OCI-LY7 (cell line): Measurements from ENCODE around the gene IL1RN. TPM values are rescaled to one million over a fixed set of nuclear protein-coding genes. Genes with fewer than 3 reads are reported as not detected.

Experiments used
- BruUV-seq: library from RNA; stranded (reverse); fragments of 400-500 nt; replicated peaks from 2 replicates; lab custom pipeline; 2021; lab: Mats Ljungman, UMichigan
- CTCF ChIA-PET: fragments of 300-600 bp; sonication (Branson Sonifier 250); formaldehyde crosslinking; loops from one replicate; lab custom pipeline; 2022; ENCODE audit warnings: antibody characterized with exemption; ENCODE audit not compliant: unreplicated experiment; lab: Charles Lee
- POLR2A ChIA-PET: fragments of 300-600 bp; sonication (Branson Sonifier 250); formaldehyde crosslinking; loops from one replicate; lab custom pipeline; 2022; ENCODE audit warnings: antibody characterized with exemption; lab: Charles Lee
- DNase-seq: peaks from one replicate; pipeline ENCODE4 v3.0.0-alpha.2; 2015; ENCODE audit warnings: low spot score
- H2AFZ ChIP-seq: fragments of 200-600 bp; sonication (generic), shearing (Covaris generic); 2 replicates; pipeline ENCODE4 v1.6.1; 2014; ENCODE audit warnings: mild to moderate bottlenecking, antibody characterized with exemption, low read length, moderate library complexity
- H3K27ac ChIP-seq: fragments of 200-600 bp; sonication (generic); 2 replicates; pipeline ENCODE4 v1.5.1; 2014; ENCODE audit warnings: mixed run types, low read depth, mild to moderate bottlenecking, moderate library complexity, low read length, inconsistent platforms; ENCODE audit not compliant: poor library complexity, severe bottlenecking
- H3K36me3 ChIP-seq: fragments of 200-600 bp; sonication (generic); 2 replicates; pipeline ENCODE4 v1.6.1; 2014; ENCODE audit warnings: mild to moderate bottlenecking, antibody characterized with exemption, low read length, moderate library complexity, mixed read lengths; ENCODE audit not compliant: insufficient read depth
- H3K4me1 ChIP-seq: fragments of 200-600 bp; sonication (generic); 2 replicates; pipeline ENCODE4 v1.5.1; 2014; ENCODE audit warnings: mild to moderate bottlenecking, low read length; ENCODE audit not compliant: insufficient read depth, poor library complexity, severe bottlenecking
- H3K4me2 ChIP-seq: fragments of 200-600 bp; sonication (generic); 2 replicates; pipeline ENCODE4 v1.6.1; 2014; ENCODE audit warnings: mild to moderate bottlenecking, low read length
- H3K4me3 ChIP-seq: fragments of 200-600 bp; sonication (generic); 2 replicates; pipeline ENCODE4 v1.5.1; 2014; ENCODE audit warnings: mild to moderate bottlenecking, low read depth, low read length; ENCODE audit not compliant: poor library complexity, severe bottlenecking
- H3K79me2 ChIP-seq: fragments of 200-600 bp; sonication (generic); 2 replicates; pipeline ENCODE4 v1.6.1; 2016; ENCODE audit warnings: low read depth, mild to moderate bottlenecking, low read length, moderate library complexity, mixed read lengths; ENCODE audit not compliant: insufficient read depth
- H3K9me2 ChIP-seq: fragments of 200-600 bp; sonication (generic); 2 replicates; pipeline ENCODE4 v1.6.1; 2016; ENCODE audit warnings: mild to moderate bottlenecking, low read length, mixed read lengths; ENCODE audit not compliant: insufficient read depth
- H3K9me3 ChIP-seq: fragments of 200-600 bp; sonication (generic); 2 replicates; pipeline ENCODE4 v1.6.1; 2014; ENCODE audit warnings: mild to moderate bottlenecking, mixed run types, low read length, mixed read lengths
- H4K20me1 ChIP-seq: fragments of 200-600 bp; sonication (generic); 2 replicates; pipeline ENCODE4 v1.6.1; 2014; ENCODE audit warnings: mild to moderate bottlenecking, antibody characterized with exemption, low read length, moderate library complexity, mixed read lengths; ENCODE audit not compliant: insufficient read depth
- CTCF ChIP-seq: fragments of 200-600 bp; sonication (generic); conservative IDR thresholded peaks from 2 replicates; pipeline ENCODE4 v1.5.1; 2014; ENCODE audit warnings: mild to moderate bottlenecking, antibody characterized with exemption, low read length, moderate library complexity, mixed read lengths
- EZH2phosphoT487 ChIP-seq: fragments of 200-600 bp; sonication (generic); IDR thresholded peaks from 2 replicates; pipeline ENCODE4 v1.6.1; 2018; ENCODE audit warnings: low read depth, borderline replicate concordance, mild to moderate bottlenecking, mixed run types, antibody characterized with exemption, low read length, moderate library complexity, mixed read lengths
- intact Hi-C: fragments of 100-400 bp; cut with micrococcal nuclease; formaldehyde crosslinking; loops from one replicate; pipeline ENCODE4 v1.10.0; 2022; ENCODE audit not compliant: unreplicated experiment
- total RNA-seq, 2 experiments: library from RNA; depleted of rRNA in 1 of 2; stranded (reverse); fragments of >200 nt in 1 of 2; shearing (Covaris generic) in 1 of 2; gene quantifications; 2 replicates each; pipeline ENCODE4 v1.2.3, GENCODE V29; 2014 to 2022

IL1RN gene
- total RNA-seq, 2 experiments from 2014 or later = not detected

- ChIA-PET CTCF (no interaction called here), POLR2A (interaction anchor here (1.2 to 2.2 kb wide), 2 partner anchors 9 to 24 kb away, joined by 3 to 8 read pairs; no protein-coding TSS in a partner anchor)
- Histone ChIP-seq H3K9me2 (no peaks in the 10 kb centered on the region), H2AFZ (no peak overlapping the region), H3K4me3 (no peak overlapping the region), H3K27ac (no peak overlapping the region), H3K9me3 (no peaks in the 10 kb centered on the region; the same call in 1 of the 2 replicates), H3K79me2 (no peaks in the 10 kb centered on the region), H4K20me1 (no peaks in the 10 kb centered on the region), H3K4me2 (no peak overlapping the region), H3K4me1 (peaks cover 16% of the 10 kb centered on the region), H3K36me3 (no peaks in the 10 kb centered on the region)
- no peak for DNase-seq
- no peak for TF ChIP-seq CTCF
- no peak for TF ChIP-seq EZH2phosphoT487
- BruUV-seq = no TSS peak
- intact Hi-C loops = no loop called here
Measured at GRCh38 chr2:113150258-113150601, 22.8 kb downstream of the IL1RN start.

GRCh38 chr2:113155331-113155730 is 27.9 kb downstream of the IL1RN start:
- no peaks in the 10 kb centered on the region for H3K4me1 ChIP-seq
- H3K9me3 ChIP-seq = no peaks in the 10 kb centered on the region
- H4K20me1 ChIP-seq = no peaks in the 10 kb centered on the region
- H3K36me3 ChIP-seq = no peaks in the 10 kb centered on the region
- TF ChIP-seq CTCF (no peak), EZH2phosphoT487 (no peak)
- CTCF ChIA-PET = no interaction called here
- BruUV-seq = no TSS peak
- no peaks in the 10 kb centered on the region for H3K9me2 ChIP-seq
- H3K27ac ChIP-seq = no peak overlapping the region
- no peaks in the 10 kb centered on the region for H3K79me2 ChIP-seq
- no peak for DNase-seq
- no peak overlapping the region for H3K4me3 ChIP-seq
- POLR2A ChIA-PET = no interaction called here
- intact Hi-C loops = no loop called here
- H3K4me2 ChIP-seq = no peak overlapping the region
- no peak overlapping the region for H2AFZ ChIP-seq

DNA sequence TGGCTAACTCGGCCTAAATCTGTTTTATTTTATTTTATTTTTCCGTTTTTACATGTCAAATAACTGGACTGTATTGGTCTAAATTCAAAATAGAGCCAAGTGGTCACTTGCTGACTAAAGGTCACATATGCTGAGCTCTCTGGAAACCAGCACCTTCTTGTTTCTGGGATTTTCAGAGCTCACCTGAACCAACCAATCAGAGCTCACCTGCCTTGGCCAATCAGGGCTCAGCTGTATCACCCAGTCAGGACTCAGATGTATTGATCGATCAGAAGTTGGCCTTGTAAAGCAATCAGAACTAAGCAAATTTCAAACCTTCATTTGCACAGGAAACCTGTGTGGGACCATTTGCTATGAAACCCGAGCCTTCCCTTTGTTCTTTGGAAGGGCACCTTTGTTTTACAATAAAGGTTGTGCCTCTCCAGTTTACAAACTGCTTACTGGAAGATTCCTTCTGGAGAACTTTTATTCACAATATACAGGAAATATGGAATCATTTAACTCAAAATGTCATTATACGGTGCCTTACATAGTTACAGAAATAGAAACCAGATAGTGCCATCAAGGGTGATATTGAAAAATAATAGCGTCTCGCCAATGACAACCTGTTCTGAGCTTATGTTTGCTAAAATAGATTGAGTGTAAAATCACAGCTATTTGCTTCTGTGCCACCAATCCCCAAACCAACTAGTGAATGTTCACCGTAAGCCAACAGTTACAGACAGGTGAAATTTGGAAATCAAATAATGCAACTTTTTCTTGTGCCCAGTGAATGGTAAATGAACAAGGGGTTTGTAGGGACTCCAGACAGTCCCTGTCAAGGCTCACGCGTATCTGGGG is 29.1 kb downstream of the IL1RN start:
- Histone ChIP-seq H3K36me3 (no peaks in the 10 kb centered on the region), H3K27ac (no peak overlapping the region), H3K79me2 (no peaks in the 10 kb centered on the region), H4K20me1 (no peaks in the 10 kb centered on the region), H3K4me2 (no peak overlapping the region), H3K4me3 (no peak overlapping the region), H3K9me2 (no peaks in the 10 kb centered on the region), H2AFZ (no peak overlapping the region), H3K4me1 (no peaks in the 10 kb centered on the region), H3K9me3 (no peaks in the 10 kb centered on the region)
- intact Hi-C loops = no loop called here
- POLR2A ChIA-PET = no interaction called here
- CTCF ChIA-PET = no interaction called here
- no TSS peak for BruUV-seq
- DNase-seq = no peak
- no peak for TF ChIP-seq EZH2phosphoT487
- no peak for TF ChIP-seq CTCF
